NCI-H2107 treated with DMSO at 0.1 percent for 48 hours (cell line): Measurements from ENCODE around the gene KIAA1217.

Experiments
- DNase-seq: peaks from one replicate; lab custom pipeline; 2025; ENCODE audit not compliant: unreplicated experiment; lab: John Stamatoyannopoulos, UW

The KIAA1217 gene

GRCh38 chr10:24242562-24242961 lies 33.6 kb downstream of the KIAA1217 start:
- DNase-seq, result no peak

- DNase-seq, result no peak
Observed at GRCh38 chr10:24246365-24246764, 37.4 kb downstream of the KIAA1217 start.

- DNase-seq, result no peak
Observed at GRCh38 chr10:24247841-24248240, 38.9 kb downstream of the KIAA1217 start.

- DNase-seq, result no peak
Observed at GRCh38 chr10:24249829-24250415, 41.0 kb downstream of the KIAA1217 start.

- DNase-seq, result no peak
Observed at GRCh38 chr10:24251547-24251946, 42.6 kb downstream of the KIAA1217 start.

GRCh38 chr10:24254180-24254579 lies 45.2 kb downstream of the KIAA1217 start:
- DNase-seq, result no peak

- DNase-seq, result no peak
Observed at GRCh38 chr10:24255115-24255880, 46.4 kb downstream of the KIAA1217 start.

- DNase-seq, result no peak
Observed at GRCh38 chr10:24255881-24256311, 47.0 kb downstream of the KIAA1217 start.

- no peak for DNase-seq
Observed at GRCh38 chr10:24256619-24257107, 47.7 kb downstream of the KIAA1217 start.

GRCh38 chr10:24257588-24257987 lies 48.6 kb downstream of the KIAA1217 start:
- no peak for DNase-seq

- no peak for DNase-seq
Observed at GRCh38 chr10:24259365-24260130, 50.6 kb downstream of the KIAA1217 start.

GRCh38 chr10:24261627-24262026 lies 52.7 kb downstream of the KIAA1217 start:
- no peak for DNase-seq

GRCh38 chr10:24262929-24263590 lies 54.1 kb downstream of the KIAA1217 start:
- no peak for DNase-seq

- DNase-seq, result no peak
Observed at GRCh38 chr10:24269476-24269875, 60.5 kb downstream of the KIAA1217 start.

GRCh38 chr10:24272374-24272773 lies 63.4 kb downstream of the KIAA1217 start:
- no peak for DNase-seq

- no peak for DNase-seq
Observed at GRCh38 chr10:24277277-24277676, 68.3 kb downstream of the KIAA1217 start.

- DNase-seq, result no peak
Observed at GRCh38 chr10:24277771-24278170, 68.8 kb downstream of the KIAA1217 start.

GRCh38 chr10:24278176-24278889 lies 69.4 kb downstream of the KIAA1217 start:
- DNase-seq, result no peak

GRCh38 chr10:24279166-24279565 lies 70.2 kb downstream of the KIAA1217 start:
- DNase-seq, result no peak

GRCh38 chr10:24287559-24288195 lies 78.7 kb downstream of the KIAA1217 start:
- no peak for DNase-seq
